Uterus (tissue), 2 donors: ENCODE measurements around the gene ZNF292.
"Not testable (repeated sequence)": the region's sequence is repeated elsewhere in the genome, so short reads cannot be mapped to it uniquely, and the experiment has no call there.

Experiments
- CTCF ChIP-seq, 4 experiments: fragments of 200-600 bp in 2 of 4; fragments of 450-650 bp in 2 of 4; sonication (generic) in 2 of 4; IDR thresholded peaks; one replicate each; pipeline ENCODE4 v1.5.1; 2016 to 2019; ENCODE audit warnings: antibody characterized with exemption in 4 of 4, mild to moderate bottlenecking in 2 of 4, moderate library complexity in 1 of 4
- POLR2A ChIP-seq, 2 donors: fragments of 450-650 bp; IDR thresholded peaks; one replicate each; pipeline ENCODE4 v1.6.1; 2016; ENCODE audit warnings: antibody characterized with exemption in 2 of 2, mild to moderate bottlenecking in 1 of 2, moderate library complexity in 1 of 2

- TF ChIP-seq CTCF, POLR2A (IDR thresholded peaks at IDR 0.05): not testable (repeated sequence)
Observed at GRCh38 chr6:87239098-87239635, 83.8 kb downstream of the ZNF292 start.
